Skeletal muscle satellite cell (primary cell): ENCODE measurements around the gene STC2.
A peak's percentile ranks its signal among the peaks of the same experiment; 100 is the strongest.

Experiments
- H3K27me3 ChIP-seq: 2 replicates; pipeline ENCODE4 v1.7.0; 2013; ENCODE audit warnings: low read length; ENCODE audit not compliant: control insufficient read depth, insufficient read depth
- H3K36me3 ChIP-seq: 2 replicates; pipeline ENCODE4 v1.7.0; 2013; ENCODE audit warnings: mild to moderate bottlenecking, control low read depth, low read length; ENCODE audit not compliant: insufficient read depth
- H3K4me1 ChIP-seq: 2 replicates; pipeline ENCODE4 v1.7.0; 2013; ENCODE audit warnings: low read length; ENCODE audit not compliant: control insufficient read depth, insufficient read depth
- H3K4me2 ChIP-seq: 2 replicates; pipeline ENCODE4 v1.7.0; 2013; ENCODE audit warnings: mild to moderate bottlenecking, low read length
- H3K4me3 ChIP-seq: 2 replicates; pipeline ENCODE4 v1.7.0; 2013; ENCODE audit warnings: low read length
- H3K9ac ChIP-seq: 2 replicates; pipeline ENCODE4 v1.7.0; 2013; ENCODE audit warnings: mild to moderate bottlenecking, low read depth, low read length, moderate library complexity
- H3K9me3 ChIP-seq: replicated peaks from 2 replicates; pipeline ENCODE4 v1.7.0; 2013; ENCODE audit warnings: mild to moderate bottlenecking, control low read depth, low read length

STC2 gene

DNA sequence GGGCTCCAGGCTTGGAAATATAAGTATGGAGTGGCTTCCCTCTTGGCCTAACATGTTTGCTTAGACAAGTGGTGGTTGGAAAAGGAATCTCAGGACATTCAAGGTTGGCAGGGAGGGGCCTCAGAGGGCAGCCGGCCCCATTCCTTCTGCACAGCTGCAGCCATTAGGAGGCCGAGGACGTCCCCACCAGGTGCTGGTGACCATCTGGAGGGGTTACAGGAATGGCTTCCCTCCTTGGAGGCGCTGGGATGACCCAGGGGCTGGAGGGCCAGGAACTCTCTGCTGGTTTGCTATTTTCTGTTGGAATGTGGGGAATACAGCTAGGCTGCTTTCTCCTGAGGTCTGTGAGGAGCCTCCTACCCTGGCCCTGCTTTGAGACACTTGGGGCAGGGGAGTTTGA, 18.5 kb downstream of the STC2 start:
- H3K36me3 ChIP-seq = no peaks in the 10 kb centered on the region
- H3K9me3 ChIP-seq = peaks cover 5% of the 10 kb centered on the region
- peaks cover 13% of the 10 kb centered on the region for H3K4me1 ChIP-seq
- H3K4me3 ChIP-seq = no peak overlapping the region
- no peaks in the 10 kb centered on the region for H3K27me3 ChIP-seq
- no peak overlapping the region for H3K9ac ChIP-seq
- H3K4me2 ChIP-seq = no peak overlapping the region

DNA sequence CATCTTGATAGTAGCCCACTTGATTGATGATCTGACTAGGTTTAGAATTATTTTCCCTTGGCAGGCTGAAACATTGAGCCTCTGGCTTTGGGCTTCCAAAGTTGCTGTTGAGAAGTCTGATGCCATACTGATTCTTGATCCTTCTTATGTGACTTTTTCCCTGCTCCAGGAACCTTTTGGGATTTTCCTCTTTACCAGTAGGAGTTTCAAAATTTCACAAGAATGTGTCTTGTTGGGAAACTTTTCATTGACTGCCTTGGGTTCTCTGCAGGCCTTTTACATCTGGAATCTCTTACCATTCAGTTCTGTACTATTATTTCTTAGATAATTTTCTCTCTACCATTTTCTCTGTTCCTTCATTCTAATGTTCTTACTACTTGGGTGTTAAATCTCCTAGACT, 20.0 kb downstream of the STC2 start:
- no peaks in the 10 kb centered on the region for H3K27me3 ChIP-seq
- H3K9ac ChIP-seq = no peak overlapping the region
- no peaks in the 10 kb centered on the region for H3K36me3 ChIP-seq
- H3K4me1 ChIP-seq = peaks cover 20% of the 10 kb centered on the region
- H3K4me3 ChIP-seq = no peak overlapping the region
- peaks cover 5% of the 10 kb centered on the region for H3K9me3 ChIP-seq
- H3K4me2 ChIP-seq = no peak overlapping the region

DNA sequence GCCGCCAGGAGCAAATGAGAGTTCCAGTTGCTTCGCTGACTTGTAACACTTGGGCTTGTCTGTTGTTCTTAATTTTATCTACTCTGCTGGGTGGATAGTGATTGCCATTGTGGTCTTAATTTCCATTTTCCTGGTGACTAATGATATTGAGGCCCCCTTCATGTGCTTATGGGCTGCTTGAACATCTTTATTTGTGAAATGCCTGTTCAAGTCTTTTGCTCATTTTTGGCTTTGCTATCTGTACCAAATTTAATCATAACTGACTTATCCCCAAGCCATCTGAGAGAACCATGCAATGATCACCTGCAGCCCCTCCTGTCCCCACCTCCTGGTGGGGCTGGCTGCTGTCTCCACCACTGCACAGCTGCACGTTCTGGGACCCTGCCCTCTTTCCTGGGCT, 20.5 kb downstream of the STC2 start:
- peaks cover 5% of the 10 kb centered on the region for H3K9me3 ChIP-seq
- no peaks in the 10 kb centered on the region for H3K36me3 ChIP-seq
- H3K4me3 ChIP-seq = no peak overlapping the region
- peaks cover 23% of the 10 kb centered on the region for H3K4me1 ChIP-seq
- H3K9ac ChIP-seq = no peak overlapping the region
- H3K27me3 ChIP-seq = no peaks in the 10 kb centered on the region
- H3K4me2 ChIP-seq = no peak overlapping the region

DNA sequence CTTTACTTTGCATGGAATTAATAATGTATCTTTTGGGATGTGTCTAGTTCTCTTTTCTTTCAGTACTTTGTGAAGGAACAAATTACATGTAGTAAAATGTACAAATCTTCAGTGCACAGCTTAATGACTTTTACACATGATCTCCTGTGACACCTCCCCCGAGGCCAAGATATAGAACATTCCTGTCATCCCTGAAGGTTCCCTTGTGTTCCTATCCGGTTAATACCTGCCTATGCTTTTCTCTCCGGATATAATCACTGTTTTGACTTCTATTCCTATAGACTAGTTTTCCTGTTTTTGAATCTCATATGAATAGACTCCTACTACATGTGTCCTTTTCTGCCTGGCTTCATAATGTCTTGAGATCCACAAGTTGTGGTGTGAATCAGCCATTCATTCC, 21.5 kb downstream of the STC2 start:
- Histone ChIP-seq H3K4me2 (no peak overlapping the region), H3K4me1 (peaks cover 33% of the 10 kb centered on the region), H3K27me3 (no peaks in the 10 kb centered on the region), H3K9me3 (peaks cover 5% of the 10 kb centered on the region), H3K36me3 (no peaks in the 10 kb centered on the region), H3K9ac (no peak overlapping the region), H3K4me3 (no peak overlapping the region)

DNA sequence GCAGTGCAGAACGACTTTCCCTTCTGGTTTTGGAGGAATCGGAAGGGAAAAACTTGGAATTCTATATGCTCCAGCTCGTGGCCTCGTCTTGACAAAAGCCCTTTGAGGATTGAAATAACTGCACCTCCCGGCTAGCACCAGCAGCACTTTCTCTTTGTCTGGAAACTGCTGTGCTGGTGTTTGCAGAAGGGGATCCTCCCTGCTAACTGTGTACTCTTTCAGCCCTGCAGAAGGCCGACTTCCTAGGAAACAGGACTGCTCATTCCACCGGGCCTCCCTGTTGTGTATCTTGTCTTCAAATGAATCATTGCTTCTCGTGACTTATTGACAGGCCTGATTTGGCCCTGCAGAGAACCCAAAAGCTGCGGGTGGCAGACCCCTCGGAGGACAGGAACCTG, 23.6 kb downstream of the STC2 start:
- Histone ChIP-seq H3K9me3 (peaks cover 5% of the 10 kb centered on the region), H3K27me3 (no peaks in the 10 kb centered on the region), H3K4me1 (peaks cover 21% of the 10 kb centered on the region), H3K9ac (no peak overlapping the region), H3K4me3 (no peak overlapping the region), H3K4me2 (no peak overlapping the region), H3K36me3 (no peaks in the 10 kb centered on the region)

DNA sequence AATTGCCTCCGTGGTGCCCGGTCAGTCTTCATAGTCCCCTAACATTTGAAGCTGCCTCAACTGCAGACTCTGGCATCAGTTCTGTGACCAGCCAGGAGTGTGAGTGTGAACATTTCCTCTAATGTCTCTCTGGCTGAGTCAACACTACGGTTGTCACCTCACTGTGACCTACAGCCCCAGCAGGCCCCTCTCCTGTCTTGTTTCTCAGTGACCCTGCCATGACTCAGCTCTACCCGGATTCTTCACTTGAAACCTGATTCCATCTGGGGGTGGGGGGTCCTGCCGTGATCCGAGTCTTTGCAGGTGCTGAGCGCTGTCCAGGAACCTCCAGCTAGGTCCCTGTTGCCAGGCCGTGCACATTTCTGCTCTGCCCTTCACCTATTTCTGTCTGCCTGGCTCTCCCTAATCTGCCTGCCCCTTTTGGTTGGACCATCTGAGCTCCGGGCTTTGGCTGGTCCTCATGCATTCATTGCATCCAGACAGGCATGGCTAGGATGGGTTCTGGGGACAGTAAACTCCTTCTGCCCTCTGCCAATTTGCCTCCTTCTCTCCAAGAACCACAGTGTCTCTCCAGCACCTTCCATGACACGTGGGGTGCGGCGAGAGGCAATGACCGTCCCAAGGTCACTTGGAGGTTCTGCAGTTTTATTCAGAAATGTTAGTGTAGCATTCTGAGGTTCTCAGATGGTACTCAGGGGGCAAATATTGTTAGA, 24.2 kb downstream of the STC2 start:
- Histone ChIP-seq H3K4me3 (no peak overlapping the region), H3K9ac (no peak overlapping the region), H3K9me3 (peaks cover 5% of the 10 kb centered on the region), H3K4me2 (no peak overlapping the region), H3K27me3 (no peaks in the 10 kb centered on the region), H3K4me1 (peaks cover 21% of the 10 kb centered on the region), H3K36me3 (no peaks in the 10 kb centered on the region)

DNA sequence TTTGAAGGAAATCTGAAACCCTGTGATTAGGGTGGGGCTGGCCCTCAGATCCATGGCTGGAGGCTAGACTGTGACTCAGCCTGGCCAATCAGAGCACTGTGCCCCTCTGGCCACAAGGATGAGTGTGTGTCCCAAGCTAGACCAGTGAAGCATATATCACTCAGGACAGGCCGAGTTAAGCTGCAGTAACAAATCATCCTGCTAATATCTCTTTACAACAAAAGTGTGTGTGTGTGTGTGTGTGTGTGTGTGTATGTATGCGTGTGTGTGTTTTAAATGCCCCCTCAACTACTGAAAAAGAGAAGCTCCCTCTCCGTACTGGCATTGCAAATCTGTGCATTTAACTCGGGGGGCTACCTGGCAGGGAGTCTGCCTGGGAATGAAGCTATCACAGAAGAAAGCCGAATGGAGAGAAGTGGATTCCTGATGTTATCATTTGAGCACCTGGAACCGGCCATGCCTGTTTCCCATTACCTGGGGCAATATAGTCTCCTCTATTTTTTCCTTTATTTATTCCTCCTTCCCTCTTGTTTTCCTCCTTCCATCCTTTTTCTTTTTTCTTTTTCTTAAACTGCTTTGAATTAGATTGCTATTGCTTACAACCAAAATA, 25.6 kb downstream of the STC2 start:
- H3K4me1 ChIP-seq = peaks cover 21% of the 10 kb centered on the region
- H3K9ac ChIP-seq = no peak overlapping the region
- peak overlapping the region; percentile 23 for H3K4me3 ChIP-seq
- no peaks in the 10 kb centered on the region for H3K36me3 ChIP-seq
- no peaks in the 10 kb centered on the region for H3K27me3 ChIP-seq
- peak overlapping the region; percentile 45 for H3K4me2 ChIP-seq
- no peaks in the 10 kb centered on the region for H3K9me3 ChIP-seq

DNA sequence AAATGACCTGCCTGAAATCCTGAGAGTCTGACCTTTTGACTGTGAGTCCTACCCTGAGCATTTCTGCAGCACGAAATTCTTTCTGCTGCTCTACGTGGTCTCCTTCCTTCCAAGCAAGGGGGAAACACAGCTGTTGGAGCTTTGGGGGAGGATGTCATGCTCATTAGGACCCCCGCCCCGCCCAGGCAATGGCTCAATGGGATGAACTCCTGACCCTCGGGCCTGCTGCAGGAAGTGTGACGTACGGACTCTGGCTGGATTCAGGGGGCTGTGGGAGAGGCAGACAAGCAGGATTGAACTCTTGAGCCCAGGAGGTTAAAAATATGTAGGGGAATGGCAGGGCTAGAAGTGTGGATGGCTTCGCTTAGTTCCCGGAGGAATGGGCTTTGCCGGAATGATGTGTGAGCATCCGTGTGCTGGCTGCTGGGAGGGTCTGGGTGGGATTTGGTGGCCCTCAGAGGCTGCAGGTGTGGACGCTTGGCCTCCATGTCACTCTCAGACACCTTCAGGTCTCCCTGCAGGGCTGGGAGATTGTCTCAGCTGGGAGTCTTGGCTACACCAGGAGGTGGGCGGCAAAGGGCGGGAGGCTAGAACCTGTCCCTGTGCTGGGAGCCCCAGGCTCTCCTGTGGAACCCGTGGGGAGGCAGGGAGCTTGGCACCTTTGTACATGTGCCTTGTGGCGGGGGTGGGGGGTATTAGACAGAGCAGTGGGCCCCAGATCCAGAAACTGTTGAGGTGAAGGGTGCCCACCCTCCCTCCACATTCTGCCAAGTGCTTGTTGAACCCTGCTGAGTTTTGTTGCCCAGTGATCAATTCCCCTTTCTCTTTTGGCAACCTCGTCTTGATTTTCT, 26.3 kb downstream of the STC2 start:
- H3K4me3 ChIP-seq = no peak overlapping the region
- H3K9me3 ChIP-seq = no peaks in the 10 kb centered on the region
- no peaks in the 10 kb centered on the region for H3K27me3 ChIP-seq
- no peaks in the 10 kb centered on the region for H3K36me3 ChIP-seq
- peaks cover 21% of the 10 kb centered on the region for H3K4me1 ChIP-seq
- no peak overlapping the region for H3K9ac ChIP-seq
- H3K4me2 ChIP-seq = peak overlapping the region; percentile 45

DNA sequence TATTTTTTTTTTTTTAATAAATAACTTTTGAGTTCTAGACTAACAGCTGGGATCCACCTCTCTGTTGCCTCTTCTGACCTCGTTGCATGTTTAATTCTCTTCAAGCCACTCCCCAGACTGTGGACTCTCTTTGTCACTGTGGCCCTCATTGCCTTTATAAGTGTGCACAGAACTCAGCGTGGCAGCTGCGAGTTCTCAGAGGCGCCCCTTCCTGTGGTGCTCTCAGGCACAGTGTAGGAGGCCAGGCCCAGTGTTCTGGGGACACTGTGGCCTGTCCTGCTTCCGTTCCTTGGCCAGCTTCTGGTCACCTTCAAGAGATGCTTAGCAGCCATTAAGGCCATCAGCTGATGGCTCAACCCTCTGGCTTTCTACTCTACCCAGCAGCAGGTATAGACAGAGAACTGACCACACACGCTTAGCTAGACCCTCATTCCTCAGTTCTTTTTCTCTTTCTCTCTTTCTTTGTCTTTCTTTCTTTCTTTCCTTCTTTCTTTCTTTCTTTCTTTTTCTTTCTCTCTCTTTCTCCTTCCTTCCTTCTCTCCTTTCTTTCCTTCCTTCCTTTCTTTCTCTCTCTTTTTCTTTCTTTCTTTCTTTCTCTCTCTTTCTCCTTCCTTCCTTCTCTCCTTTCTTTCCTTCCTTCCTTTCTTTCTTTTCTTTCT, 27.7 kb downstream of the STC2 start:
- Histone ChIP-seq H3K9ac (no peak overlapping the region), H3K27me3 (no peaks in the 10 kb centered on the region), H3K4me3 (no peak overlapping the region), H3K36me3 (no peaks in the 10 kb centered on the region), H3K4me2 (no peak overlapping the region), H3K9me3 (no peaks in the 10 kb centered on the region), H3K4me1 (peaks cover 21% of the 10 kb centered on the region)

DNA sequence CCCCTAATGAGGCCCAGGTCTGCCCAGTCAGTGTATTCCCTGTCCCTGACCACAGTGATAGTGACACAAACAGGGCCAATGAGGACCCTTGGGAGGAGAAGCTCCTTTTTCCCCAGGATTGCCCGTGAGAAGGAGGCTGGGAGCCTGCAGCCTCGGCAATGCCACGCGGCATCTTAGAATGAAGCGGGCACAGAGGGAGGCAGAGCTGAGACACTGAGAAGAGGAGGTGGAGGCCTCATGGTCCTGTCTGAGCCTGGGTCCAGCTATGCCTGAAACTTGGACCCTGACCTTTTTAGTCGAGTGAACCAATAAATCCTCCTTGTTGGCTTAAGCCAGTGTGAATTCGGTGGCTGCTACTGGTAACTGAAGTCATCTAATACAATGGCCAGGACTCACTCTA, 28.4 kb downstream of the STC2 start:
- Histone ChIP-seq H3K4me2 (no peak overlapping the region), H3K4me1 (peaks cover 21% of the 10 kb centered on the region), H3K4me3 (no peak overlapping the region), H3K27me3 (no peaks in the 10 kb centered on the region), H3K9ac (no peak overlapping the region), H3K9me3 (no peaks in the 10 kb centered on the region), H3K36me3 (no peaks in the 10 kb centered on the region)

DNA sequence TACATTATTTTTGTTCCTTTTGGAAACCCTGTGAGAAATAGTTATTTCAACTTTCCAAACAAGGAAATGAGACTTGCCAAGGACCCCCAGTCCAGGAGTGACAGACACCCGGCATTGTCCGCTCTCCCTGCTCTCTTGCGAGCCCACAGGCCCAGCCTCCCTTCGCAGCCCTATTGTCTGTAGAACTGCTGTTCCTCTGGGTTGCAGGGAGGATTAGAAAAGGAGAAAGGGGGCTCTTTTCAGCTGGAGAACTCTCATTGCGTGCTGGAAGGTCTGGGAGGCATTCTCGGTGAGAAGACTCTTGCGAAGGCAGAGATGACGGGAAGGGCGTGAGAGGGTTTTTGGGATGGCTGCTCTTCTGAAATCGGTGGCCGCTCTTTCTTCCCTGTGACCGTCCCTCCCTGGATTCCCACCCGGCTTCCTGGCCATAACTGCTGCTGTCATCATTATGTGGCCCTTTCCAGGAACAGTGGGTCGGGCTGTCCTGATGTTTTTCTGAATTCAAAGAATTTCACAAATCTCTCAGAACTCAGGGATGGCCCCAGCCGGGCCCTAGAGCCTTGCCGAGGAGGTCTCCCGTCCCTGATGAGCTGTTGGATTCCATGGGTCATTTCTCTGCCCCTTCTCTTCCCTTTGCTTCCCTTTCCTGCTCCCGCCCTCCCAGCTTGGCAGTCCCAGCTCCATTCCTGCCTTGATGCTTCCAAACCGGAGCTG, 29.8 kb downstream of the STC2 start:
- Histone ChIP-seq H3K4me3 (no peak overlapping the region), H3K36me3 (no peaks in the 10 kb centered on the region), H3K4me1 (peaks cover 24% of the 10 kb centered on the region), H3K27me3 (no peaks in the 10 kb centered on the region), H3K4me2 (no peak overlapping the region), H3K9me3 (no peaks in the 10 kb centered on the region), H3K9ac (no peak overlapping the region)
